Mucosa of rectum (tissue), 2 donors: ENCODE data around the gene SEZ6L.

ENCODE experiments used
- H3K27ac ChIP-seq, 2 donors: one replicate each; pipeline ENCODE4 v1.7.0; 2013; ENCODE audit warnings: inconsistent platforms in 2 of 2, low read depth in 2 of 2, low read length in 2 of 2
- H3K27me3 ChIP-seq, 2 donors: one replicate each; pipeline ENCODE4 v1.7.0; 2013; ENCODE audit warnings: low read length in 2 of 2; ENCODE audit not compliant: control insufficient read depth in 2 of 2, insufficient read depth in 2 of 2
- H3K36me3 ChIP-seq, 2 donors: one replicate each; pipeline ENCODE4 v1.7.0; 2013; ENCODE audit warnings: low read length in 2 of 2; ENCODE audit not compliant: control insufficient read depth in 2 of 2, insufficient read depth in 2 of 2
- H3K4me1 ChIP-seq, 2 donors: one replicate each; pipeline ENCODE4 v1.7.0; 2013; ENCODE audit warnings: low read length in 2 of 2, mild to moderate bottlenecking in 1 of 2; ENCODE audit not compliant: control insufficient read depth in 2 of 2, insufficient read depth in 2 of 2
- H3K4me3 ChIP-seq, 2 donors: one replicate each; pipeline ENCODE4 v1.7.0; 2013; ENCODE audit warnings: low read length in 2 of 2
- H3K9ac ChIP-seq, 2 donors: one replicate each; pipeline ENCODE4 v1.7.0; 2013; ENCODE audit warnings: low read length in 2 of 2, low read depth in 1 of 2, mild to moderate bottlenecking in 1 of 2
- H3K9me3 ChIP-seq, 2 donors: one replicate each; pipeline ENCODE4 v1.7.0; 2013; ENCODE audit warnings: low read length in 2 of 2; ENCODE audit not compliant: control insufficient read depth in 2 of 2
- donor health status: healthy.
- donor health status: Normal muscosa, but diverticular disease.

Gene SEZ6L

DNA sequence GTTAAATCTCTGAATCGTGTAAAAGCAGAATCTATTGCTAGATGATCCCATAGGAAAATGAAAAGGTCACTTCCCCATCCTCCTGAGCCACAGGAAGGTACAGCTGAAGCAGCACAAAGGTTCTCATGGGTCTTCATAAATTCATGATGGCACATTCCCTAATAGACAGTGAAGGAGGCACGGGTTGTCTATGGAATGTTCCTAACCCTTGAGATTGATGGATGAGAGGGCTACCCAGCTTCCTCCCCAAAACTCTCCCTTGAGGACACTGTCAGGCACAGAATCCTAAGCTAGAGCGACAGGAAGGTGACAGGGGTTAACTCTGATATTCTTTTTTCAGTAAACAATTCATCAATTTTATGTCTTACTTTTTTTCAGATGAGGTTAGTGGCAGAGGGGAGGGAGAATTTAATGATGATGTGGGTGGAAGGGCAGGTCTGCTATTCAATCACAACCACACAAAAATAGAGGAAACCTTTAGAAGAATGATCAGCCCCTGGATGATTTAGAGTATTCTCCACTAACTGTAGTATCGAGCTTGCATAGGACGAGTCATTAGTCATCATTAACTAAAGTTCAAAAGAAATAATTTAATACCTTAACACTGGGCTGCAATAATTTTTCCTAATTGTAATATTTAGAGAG, 33.1 kb downstream of the SEZ6L start:
- Histone ChIP-seq H3K27ac (no peak overlapping the region), H3K4me1 (no peaks in the 10 kb centered on the region), H3K36me3 (no peaks in the 10 kb centered on the region), H3K27me3 (peaks cover 0 to 3% of the 10 kb centered on the region in 2 donors), H3K9me3 (no peaks in the 10 kb centered on the region), H3K9ac (no peak overlapping the region), H3K4me3 (no peak overlapping the region)

GRCh38 chr22:26205494-26205893, 36.2 kb downstream of the SEZ6L start:
- Histone ChIP-seq H3K9ac (no peak overlapping the region), H3K4me1 (no peaks in the 10 kb centered on the region), H3K4me3 (no peak overlapping the region), H3K27me3 (peaks cover 0 to 3% of the 10 kb centered on the region in 2 donors), H3K27ac (no peak overlapping the region), H3K9me3 (no peaks in the 10 kb centered on the region), H3K36me3 (no peaks in the 10 kb centered on the region)

- Histone ChIP-seq H3K9ac (no peak overlapping the region), H3K27ac (no peak overlapping the region), H3K9me3 (no peaks in the 10 kb centered on the region), H3K4me1 (no peaks in the 10 kb centered on the region), H3K36me3 (no peaks in the 10 kb centered on the region), H3K27me3 (no peaks in the 10 kb centered on the region), H3K4me3 (no peak overlapping the region)
Observed at GRCh38 chr22:26210334-26210733, 41.1 kb downstream of the SEZ6L start.

GRCh38 chr22:26213826-26214225, 44.6 kb downstream of the SEZ6L start:
- Histone ChIP-seq H3K27ac (no peak overlapping the region), H3K27me3 (no peaks in the 10 kb centered on the region), H3K4me1 (no peaks in the 10 kb centered on the region)

GRCh38 chr22:26214466-26214865, 45.2 kb downstream of the SEZ6L start:
- no peaks in the 10 kb centered on the region for H3K36me3 ChIP-seq
- no peak overlapping the region for H3K27ac ChIP-seq
- no peak overlapping the region for H3K9ac ChIP-seq
- H3K9me3 ChIP-seq, result no peaks in the 10 kb centered on the region
- no peaks in the 10 kb centered on the region for H3K27me3 ChIP-seq
- H3K4me1 ChIP-seq, result no peaks in the 10 kb centered on the region
- no peak overlapping the region for H3K4me3 ChIP-seq

More at GRCh38 chr22:26213826-26214225, 44.6 kb downstream of the SEZ6L start:
- Histone ChIP-seq H3K36me3 (no peaks in the 10 kb centered on the region), H3K9me3 (no peaks in the 10 kb centered on the region), H3K9ac (no peak overlapping the region), H3K4me3 (no peak overlapping the region)

DNA sequence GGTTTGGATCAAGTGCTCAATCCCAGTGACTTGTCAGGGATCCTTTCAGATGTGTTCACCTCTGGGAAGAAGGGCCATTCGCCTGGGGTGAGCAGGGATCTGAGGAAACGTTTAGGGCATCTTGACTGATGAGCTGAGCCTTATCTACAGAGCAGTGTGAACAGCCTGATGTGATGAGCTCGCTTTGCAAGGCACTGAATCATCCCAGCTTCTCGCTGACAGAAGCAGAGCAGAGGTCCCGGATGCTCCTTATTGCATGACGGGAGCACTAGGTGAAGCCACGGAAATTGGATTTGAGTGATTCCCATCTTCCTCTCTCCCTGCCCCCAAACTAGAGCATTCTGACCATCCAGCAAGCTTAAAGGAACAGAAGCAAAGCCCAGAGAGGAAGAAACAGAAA, 46.5 kb downstream of the SEZ6L start:
- no peak overlapping the region for H3K9ac ChIP-seq
- H3K27ac ChIP-seq, result no peak overlapping the region
- H3K27me3 ChIP-seq, result no peaks in the 10 kb centered on the region
- no peaks in the 10 kb centered on the region for H3K4me1 ChIP-seq
- no peak overlapping the region for H3K4me3 ChIP-seq
- no peaks in the 10 kb centered on the region for H3K36me3 ChIP-seq
- H3K9me3 ChIP-seq, result no peaks in the 10 kb centered on the region

DNA sequence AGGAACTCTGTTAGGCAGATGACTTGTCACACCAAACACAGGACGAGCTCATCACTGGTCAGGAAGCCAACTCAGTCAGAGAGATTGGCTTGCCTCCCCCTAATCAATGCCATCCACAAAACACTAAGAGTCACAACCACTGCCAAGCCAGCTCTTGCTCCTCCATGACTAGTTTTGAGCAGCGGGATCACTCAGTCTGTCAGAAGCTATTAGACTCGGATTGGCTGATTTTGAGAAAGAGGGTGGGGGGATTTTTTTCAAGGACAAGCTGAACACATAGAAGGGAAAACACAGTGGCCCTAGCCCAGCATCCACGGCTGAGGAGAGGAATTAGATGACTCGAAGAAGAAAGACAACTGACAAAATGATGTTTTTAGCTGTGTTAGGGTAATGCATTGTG, 55.9 kb downstream of the SEZ6L start:
- Histone ChIP-seq H3K36me3 (no peaks in the 10 kb centered on the region), H3K9ac (no peak overlapping the region), H3K27ac (no peak overlapping the region), H3K9me3 (no peaks in the 10 kb centered on the region), H3K27me3 (no peaks in the 10 kb centered on the region), H3K4me1 (no peaks in the 10 kb centered on the region), H3K4me3 (no peak overlapping the region)

GRCh38 chr22:26226538-26227297, 57.5 kb downstream of the SEZ6L start:
- Histone ChIP-seq H3K9ac (no peak overlapping the region), H3K36me3 (no peaks in the 10 kb centered on the region), H3K4me3 (no peak overlapping the region), H3K9me3 (no peaks in the 10 kb centered on the region), H3K27me3 (no peaks in the 10 kb centered on the region), H3K4me1 (no peaks in the 10 kb centered on the region), H3K27ac (no peak overlapping the region)

GRCh38 chr22:26229910-26230309, 60.6 kb downstream of the SEZ6L start:
- no peak overlapping the region for H3K4me3 ChIP-seq
- H3K9ac ChIP-seq, result no peak overlapping the region
- no peak overlapping the region for H3K27ac ChIP-seq
- H3K4me1 ChIP-seq, result no peaks in the 10 kb centered on the region
- H3K9me3 ChIP-seq, result no peaks in the 10 kb centered on the region
- no peaks in the 10 kb centered on the region for H3K36me3 ChIP-seq
- peaks cover 0 to 3% of the 10 kb centered on the region in 2 donors for H3K27me3 ChIP-seq

GRCh38 chr22:26234296-26234695, 65.0 kb downstream of the SEZ6L start:
- Histone ChIP-seq H3K9ac (no peak overlapping the region), H3K27ac (no peak overlapping the region), H3K36me3 (no peaks in the 10 kb centered on the region), H3K4me1 (no peaks in the 10 kb centered on the region), H3K27me3 (peaks cover 4 to 5% of the 10 kb centered on the region in 2 donors), H3K4me3 (no peak overlapping the region), H3K9me3 (no peaks in the 10 kb centered on the region)
